K562 (cell line): Measurements from ENCODE around the gene EGFR. TPM values are rescaled to one million over a fixed set of nuclear protein-coding genes. Genes with fewer than 3 reads are reported as not detected.

Experiments
- ATAC-seq: fragments of 200-7000 bp; cut with Tn5 transposase; 3 replicates; pipeline ENCODE4 v1.9.1; 2020; ENCODE audit warnings: moderate library complexity
- BruUV-seq: library from RNA; stranded (reverse); fragments of 400-500 nt; replicated peaks from 2 replicates; lab custom pipeline; 2021; lab: Mats Ljungman, UMichigan
- CTCF ChIA-PET: fragments of 300-600 bp; formaldehyde crosslinking; extraction: SDS; loops from one replicate; lab custom pipeline; 2021; ENCODE audit warnings: low intra/inter-chr PET ratio; lab: Yijun Ruan, JAX
- POLR2A ChIA-PET: fragments of 300-600, 350-650 bp; sonication (Branson Sonifier 250); formaldehyde crosslinking; extraction: SDS; loops from one replicate; lab custom pipeline; 2021; ENCODE audit warnings: antibody characterized with exemption, inconsistent platforms; lab: Yijun Ruan, JAX
- DNase-seq, 4 experiments: peaks; one replicate each; pipeline versions ENCODE4 v3.0.0 to v3.0.0-alpha.2; 2011 to 2018; ENCODE audit warnings: low spot score in 3 of 4, mixed read lengths in 3 of 4; ENCODE audit errors: extremely low read depth in 1 of 4
- FAIRE-seq: peaks from 2 replicates; lab custom pipeline; 2011; peaks lifted over from hg19 to GRCh38; lab: Jason Lieb, UNC
- H2AFZ ChIP-seq: 2 replicates; pipeline ENCODE4 v1.6.0; 2011; ENCODE audit warnings: low read depth, low read length, control low read depth, inconsistent platforms
- H3K27ac ChIP-seq: fragments of 200-600 bp; 3 replicates; pipeline ENCODE4 v1.8.0; 2011; ENCODE audit warnings: low read depth, mild to moderate bottlenecking, control low read depth, inconsistent platforms, low read length, moderate library complexity, mixed read lengths; ENCODE audit errors: extremely low read depth
- H3K27me3 ChIP-seq, 2 experiments: fragments of 300-600 bp in 1 of 2; 2 replicates in 1 of 2; 3 replicates in 1 of 2; pipeline versions ENCODE4 v1.6.0 to v1.8.0; 2011; ENCODE audit warnings: inconsistent platforms in 2 of 2, low read length in 2 of 2, mild to moderate bottlenecking in 1 of 2, mixed read lengths in 1 of 2, moderate library complexity in 1 of 2; ENCODE audit not compliant: control insufficient read depth in 2 of 2, insufficient read depth in 2 of 2
- H3K36me3 ChIP-seq: fragments of 300-600 bp; 3 replicates; pipeline ENCODE4 v1.8.0; 2011; ENCODE audit warnings: mild to moderate bottlenecking, low read length, inconsistent platforms; ENCODE audit not compliant: control insufficient read depth, insufficient read depth
- H3K4me1 ChIP-seq, 2 experiments: fragments of 200-600 bp in 1 of 2; replicated peaks in 1 of 2; 2 replicates in 1 of 2; 3 replicates in 1 of 2; pipeline versions ENCODE4 v1.5.1 to v1.8.0; 2011; ENCODE audit warnings: inconsistent platforms in 2 of 2, low read length in 2 of 2, mild to moderate bottlenecking in 1 of 2, mixed read lengths in 1 of 2, moderate library complexity in 1 of 2; ENCODE audit not compliant: control insufficient read depth in 2 of 2, insufficient read depth in 2 of 2
- H3K4me2 ChIP-seq: 2 replicates; pipeline ENCODE4 v1.6.1; 2011; ENCODE audit warnings: low read length, control low read depth, inconsistent platforms, mixed read lengths; ENCODE audit not compliant: insufficient read depth
- H3K4me3 ChIP-seq: fragments of 200-600 bp; sonication (generic), shearing (Covaris generic); 2 replicates; pipeline ENCODE4 v1.5.1; 2016; ENCODE audit warnings: control low read depth, inconsistent platforms
- H3K79me2 ChIP-seq: fragments of 200-600 bp; 3 replicates; pipeline ENCODE4 v1.8.0; 2011; ENCODE audit warnings: low read length, inconsistent platforms; ENCODE audit not compliant: control insufficient read depth, insufficient read depth
- H3K9ac ChIP-seq, 2 experiments: 2 replicates each; pipeline versions ENCODE4 v1.6.0 to v1.6.1; 2011; ENCODE audit warnings: low read depth in 2 of 2, low read length in 2 of 2, control low read depth in 1 of 2, inconsistent platforms in 1 of 2, mild to moderate bottlenecking in 1 of 2, mixed read lengths in 1 of 2; ENCODE audit not compliant: insufficient read depth in 1 of 2
- H3K9me1 ChIP-seq: one replicate; pipeline ENCODE4 v1.6.0; 2011; ENCODE audit warnings: inconsistent platforms, mild to moderate bottlenecking, low read length, moderate library complexity; ENCODE audit not compliant: control insufficient read depth, insufficient read depth
- H3K9me3 ChIP-seq: replicated peaks from 2 replicates; pipeline ENCODE4 v1.5.1; 2011; ENCODE audit warnings: low read depth, low read length, inconsistent platforms; ENCODE audit not compliant: control insufficient read depth, insufficient read depth
- H4K20me1 ChIP-seq: replicated peaks from 2 replicates; pipeline ENCODE4 v1.6.1; 2011; ENCODE audit warnings: low read length, inconsistent platforms, mixed read lengths; ENCODE audit not compliant: control insufficient read depth, insufficient read depth
- CBFA2T2 ChIP-seq: fragments of 450-650 bp; conservative IDR thresholded peaks from 2 replicates; pipeline ENCODE4 v1.6.1; 2017; ENCODE audit warnings: mild to moderate bottlenecking
- EWSR1 ChIP-seq: fragments of 450-650 bp; IDR thresholded peaks from 2 replicates; pipeline ENCODE4 v1.6.1; 2018; ENCODE audit warnings: borderline replicate concordance, mild to moderate bottlenecking, low read depth, moderate library complexity; ENCODE audit not compliant: partially characterized antibody
- HSF4 ChIP-seq: fragments of 250-450 bp; sonication (Bioruptor Pico); IDR thresholded peaks from 2 replicates; pipeline ENCODE4 v2.1.2; 2022; ENCODE audit warnings: mild to moderate bottlenecking, moderate library complexity, borderline replicate concordance
- KLF1 ChIP-seq: fragments of 450-650 bp; IDR thresholded peaks from 2 replicates; pipeline ENCODE4 v1.6.1; 2016; ENCODE audit warnings: missing genetic modification characterization, missing compliant biosample characterization
- MEF2A ChIP-seq: IDR thresholded peaks from 2 replicates; pipeline ENCODE4 v1.6.1; 2011; ENCODE audit warnings: low read depth, mild to moderate bottlenecking, low read length, moderate library complexity; ENCODE audit not compliant: control insufficient read depth
- PHF8 ChIP-seq: fragments of 200-600 bp; sonication (generic); IDR thresholded peaks from 2 replicates; pipeline ENCODE4 v1.6.1; 2012; ENCODE audit warnings: mixed run types, mild to moderate bottlenecking, inconsistent platforms, low read length, moderate library complexity, borderline replicate concordance
- SLC30A9 ChIP-seq: fragments of 250-450 bp; sonication (Bioruptor Pico); IDR thresholded peaks from 2 replicates; pipeline ENCODE4 v1.8.0; 2022; ENCODE audit warnings: mild to moderate bottlenecking, moderate library complexity
- SMARCB1 ChIP-seq: IDR thresholded peaks from 2 replicates; pipeline ENCODE4 v1.6.1; 2011; ENCODE audit warnings: improper control_type of control experiment, low read depth; ENCODE audit not compliant: insufficient read length
- TEAD4 ChIP-seq, 2 experiments: sonication (generic) in 1 of 2; formaldehyde crosslinking in 1 of 2; IDR thresholded peaks; 2 replicates each; pipeline versions ENCODE4 v1.6.1 to v1.8.0; 2012 to 2022; ENCODE audit warnings: borderline replicate concordance in 1 of 2, inconsistent platforms in 1 of 2, low read length in 1 of 2, mild to moderate bottlenecking in 1 of 2, missing genetic modification reagents in 1 of 2
- ZNF263 ChIP-seq: sonication (generic); formaldehyde crosslinking; IDR thresholded peaks from 2 replicates; pipeline ENCODE4 v1.8.0; 2022; ENCODE audit warnings: mild to moderate bottlenecking, missing genetic modification reagents, borderline replicate concordance
- ZNF668 ChIP-seq: fragments of 250-450 bp; sonication (Bioruptor Pico); IDR thresholded peaks from 2 replicates; pipeline ENCODE4 v1.8.0; 2022; ENCODE audit warnings: mild to moderate bottlenecking, inconsistent platforms
- WGBS: fragments of 100-300 bp; shearing (Covaris generic); methylation state at CpG from one replicate; pipeline ENCODE4 v1.1.6; 2016; ENCODE audit warnings: low coverage, mixed read lengths; ENCODE audit not compliant: insufficient coverage; ENCODE audit errors: missing lambda C conversion rate; 5-methylcytosine and 5-hydroxymethylcytosine counted together
- in situ Hi-C: fragments of 300-500 bp; cut with MboI; formaldehyde crosslinking; loops from 4 replicates; pipeline ENCODE4 v1.15.0; 2018; ENCODE audit warnings: inconsistent platforms, mixed read lengths
- intact Hi-C: fragments of 100-400 bp; cut with micrococcal nuclease; formaldehyde crosslinking; loops from 2 replicates; pipeline ENCODE4 v1.14.2; 2022
- polyA plus RNA-seq, 8 experiments: library from polyadenylated mRNA; depleted of rRNA in 4 of 8; stranded (reverse) in 5 of 8; unstranded in 3 of 8; fragments of >200 nt; fragmentation: Nextera tagmentation in 2 of 8; fragmentation: Illumina TruSeq in 1 of 8; extraction: Ambion mirVana in 2 of 8; extraction: Trizol in 1 of 8; gene quantifications; 2 replicates each; pipeline versions ENCODE4 v1.2.1 to v1.2.3, GENCODE V29; 2011 to 2014; ENCODE audit warnings: inconsistent platforms in 1 of 8, missing spikeins in 1 of 8
- total RNA-seq, 7 experiments: library from RNA; depleted of rRNA in 6 of 7; stranded (reverse); fragments of >200 nt in 6 of 7; fragmentation: Illumina TruSeq in 2 of 7; extraction: Trizol in 2 of 7; gene quantifications; 2 replicates each; pipeline versions ENCODE4 v1.2.1 to v1.2.3, GENCODE V29; 2011 to 2021; ENCODE audit warnings: low replicate concordance in 1 of 7
- TF ChIP-seq, protein P1 (sequence below): sonication (generic); formaldehyde crosslinking; IDR thresholded peaks from 2 replicates; pipeline ENCODE4 v1.8.1; 2023; ENCODE audit warnings: mild to moderate bottlenecking, missing genetic modification reagents, moderate library complexity
- TF ChIP-seq, protein P2 (sequence below): fragments of 200-400 bp; formaldehyde crosslinking; IDR thresholded peaks from 2 replicates; pipeline ENCODE4 v1.6.1; 2017; ENCODE audit warnings: mild to moderate bottlenecking, low read depth, low read length, moderate library complexity
- TF ChIP-seq, protein P3 (sequence below): sonication (generic); formaldehyde crosslinking; IDR thresholded peaks from 2 replicates; pipeline ENCODE4 v1.8.0; 2022; ENCODE audit warnings: missing genetic modification reagents, mild to moderate bottlenecking, moderate library complexity, borderline replicate concordance
- TF ChIP-seq, protein P4 (sequence below): sonication (generic); formaldehyde crosslinking; IDR thresholded peaks from 2 replicates; pipeline ENCODE4 v1.8.1; 2022; ENCODE audit warnings: missing genetic modification reagents

The EGFR gene
- total and polyA plus RNA-seq, 9 of the 15 experiments (the other 6 are each of a cell fraction or from before 2014, with no cell fraction given): 0.13 TPM; not detected in 8

DNA sequence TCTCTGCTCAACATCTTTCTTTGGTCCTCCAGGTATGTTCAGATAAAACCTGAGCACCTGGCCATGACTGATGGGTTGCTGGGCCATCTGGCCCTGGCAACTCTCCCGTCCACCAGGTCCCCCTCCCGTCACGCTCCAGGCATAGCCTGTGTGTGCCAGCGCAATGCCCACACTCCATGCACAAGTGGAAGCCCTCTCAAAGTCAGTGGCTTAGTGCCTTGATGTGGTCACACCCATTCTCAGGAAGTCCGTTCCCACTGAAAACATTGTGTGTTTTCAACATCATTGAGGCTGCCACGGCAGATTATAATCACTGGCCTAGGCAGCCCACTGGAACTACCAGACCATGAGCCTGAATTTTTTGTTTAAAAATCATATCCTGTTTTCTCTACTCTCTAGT lies 175.7 kb downstream of the EGFR start:
- 1% methylated on average over 6 of the region's 6 CpGs for WGBS
- H3K27me3 ChIP-seq: peaks cover 11 to 35% of the 10 kb centered on the region in 2 experiments; a peak in 4 of 5 replicates
- H2AFZ ChIP-seq: no peak overlapping the region
- CTCF ChIA-PET: no interaction called here
- no peak overlapping the region for H3K27ac ChIP-seq
- ATAC-seq: no peak
- no peak overlapping the region for H3K4me2 ChIP-seq
- TF ChIP-seq CBFA2T2: no peak
- TF ChIP-seq ZNF263 (CRISPR knock-in tag): no peak
- no peak for TF ChIP-seq SMARCB1
- no peak for TF ChIP-seq MEF2A
- no peak for TF ChIP-seq ZNF668
- TF ChIP-seq, protein P1, sequence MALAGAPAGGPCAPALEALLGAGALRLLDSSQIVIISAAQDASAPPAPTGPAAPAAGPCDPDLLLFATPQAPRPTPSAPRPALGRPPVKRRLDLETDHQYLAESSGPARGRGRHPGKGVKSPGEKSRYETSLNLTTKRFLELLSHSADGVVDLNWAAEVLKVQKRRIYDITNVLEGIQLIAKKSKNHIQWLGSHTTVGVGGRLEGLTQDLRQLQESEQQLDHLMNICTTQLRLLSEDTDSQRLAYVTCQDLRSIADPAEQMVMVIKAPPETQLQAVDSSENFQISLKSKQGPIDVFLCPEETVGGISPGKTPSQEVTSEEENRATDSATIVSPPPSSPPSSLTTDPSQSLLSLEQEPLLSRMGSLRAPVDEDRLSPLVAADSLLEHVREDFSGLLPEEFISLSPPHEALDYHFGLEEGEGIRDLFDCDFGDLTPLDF: no peak
- no peak for TF ChIP-seq KLF1
- TF ChIP-seq PHF8: no peak
- no peak for TF ChIP-seq SLC30A9 (CRISPR knock-in tag)
- TF ChIP-seq, protein P2, sequence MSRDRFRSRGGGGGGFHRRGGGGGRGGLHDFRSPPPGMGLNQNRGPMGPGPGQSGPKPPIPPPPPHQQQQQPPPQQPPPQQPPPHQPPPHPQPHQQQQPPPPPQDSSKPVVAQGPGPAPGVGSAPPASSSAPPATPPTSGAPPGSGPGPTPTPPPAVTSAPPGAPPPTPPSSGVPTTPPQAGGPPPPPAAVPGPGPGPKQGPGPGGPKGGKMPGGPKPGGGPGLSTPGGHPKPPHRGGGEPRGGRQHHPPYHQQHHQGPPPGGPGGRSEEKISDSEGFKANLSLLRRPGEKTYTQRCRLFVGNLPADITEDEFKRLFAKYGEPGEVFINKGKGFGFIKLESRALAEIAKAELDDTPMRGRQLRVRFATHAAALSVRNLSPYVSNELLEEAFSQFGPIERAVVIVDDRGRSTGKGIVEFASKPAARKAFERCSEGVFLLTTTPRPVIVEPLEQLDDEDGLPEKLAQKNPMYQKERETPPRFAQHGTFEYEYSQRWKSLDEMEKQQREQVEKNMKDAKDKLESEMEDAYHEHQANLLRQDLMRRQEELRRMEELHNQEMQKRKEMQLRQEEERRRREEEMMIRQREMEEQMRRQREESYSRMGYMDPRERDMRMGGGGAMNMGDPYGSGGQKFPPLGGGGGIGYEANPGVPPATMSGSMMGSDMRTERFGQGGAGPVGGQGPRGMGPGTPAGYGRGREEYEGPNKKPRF: no peak
- no peak for TF ChIP-seq HSF4
- TF ChIP-seq EWSR1: no peak
- TF ChIP-seq, protein P3, sequence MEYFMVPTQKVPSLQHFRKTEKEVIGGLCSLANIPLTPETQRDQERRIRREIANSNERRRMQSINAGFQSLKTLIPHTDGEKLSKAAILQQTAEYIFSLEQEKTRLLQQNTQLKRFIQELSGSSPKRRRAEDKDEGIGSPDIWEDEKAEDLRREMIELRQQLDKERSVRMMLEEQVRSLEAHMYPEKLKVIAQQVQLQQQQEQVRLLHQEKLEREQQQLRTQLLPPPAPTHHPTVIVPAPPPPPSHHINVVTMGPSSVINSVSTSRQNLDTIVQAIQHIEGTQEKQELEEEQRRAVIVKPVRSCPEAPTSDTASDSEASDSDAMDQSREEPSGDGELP: no peak
- TF ChIP-seq, protein P4, sequence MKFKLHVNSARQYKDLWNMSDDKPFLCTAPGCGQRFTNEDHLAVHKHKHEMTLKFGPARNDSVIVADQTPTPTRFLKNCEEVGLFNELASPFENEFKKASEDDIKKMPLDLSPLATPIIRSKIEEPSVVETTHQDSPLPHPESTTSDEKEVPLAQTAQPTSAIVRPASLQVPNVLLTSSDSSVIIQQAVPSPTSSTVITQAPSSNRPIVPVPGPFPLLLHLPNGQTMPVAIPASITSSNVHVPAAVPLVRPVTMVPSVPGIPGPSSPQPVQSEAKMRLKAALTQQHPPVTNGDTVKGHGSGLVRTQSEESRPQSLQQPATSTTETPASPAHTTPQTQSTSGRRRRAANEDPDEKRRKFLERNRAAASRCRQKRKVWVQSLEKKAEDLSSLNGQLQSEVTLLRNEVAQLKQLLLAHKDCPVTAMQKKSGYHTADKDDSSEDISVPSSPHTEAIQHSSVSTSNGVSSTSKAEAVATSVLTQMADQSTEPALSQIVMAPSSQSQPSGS (CRISPR knock-in tag): no peak
- TF ChIP-seq TEAD4 (IDR thresholded peaks at IDR 0.05; ENCODE audit: low read length): no peak
- no peak for TF ChIP-seq TEAD4 (CRISPR knock-in tag; IDR thresholded peaks at IDR 0.05; ENCODE audit: borderline replicate concordance)
- POLR2A ChIA-PET: no interaction called here
- no TSS peak for BruUV-seq
- H3K9me1 ChIP-seq: no peaks in the 10 kb centered on the region
- H3K4me3 ChIP-seq: no peak overlapping the region
- no peaks in the 10 kb centered on the region for H3K9me3 ChIP-seq
- H3K4me1 ChIP-seq: no peaks in the 10 kb centered on the region
- H3K9ac ChIP-seq: no peak overlapping the region
- no peaks in the 10 kb centered on the region for H4K20me1 ChIP-seq
- intact Hi-C loops: no loop called here
- H3K36me3 ChIP-seq: no peaks in the 10 kb centered on the region
- in situ Hi-C loops: no loop called here
- H3K79me2 ChIP-seq: no peaks in the 10 kb centered on the region
- FAIRE-seq: no peak
- DNase-seq: no peak
